KOPT-K1 (cell line): ENCODE results near the gene AUTS2.

Source experiments
- H3K27ac ChIP-seq: fragments of 200-600 bp; sonication (generic); 2 replicates; pipeline ENCODE4 v1.5.1; 2016; ENCODE audit warnings: antibody characterized with exemption, mild to moderate bottlenecking, low read depth, low read length; ENCODE audit not compliant: poor library complexity, severe bottlenecking
- H3K36me3 ChIP-seq: fragments of 200-600 bp; sonication (generic); 2 replicates; pipeline ENCODE4 v1.5.1; 2017; ENCODE audit warnings: antibody characterized with exemption, mild to moderate bottlenecking, low read length, moderate library complexity; ENCODE audit not compliant: insufficient read depth
- H3K9me3 ChIP-seq: fragments of 200-600 bp; sonication (generic); 2 replicates; pipeline ENCODE4 v1.5.1; 2017; ENCODE audit warnings: antibody characterized with exemption, low read length, mild to moderate bottlenecking; ENCODE audit not compliant: insufficient read depth, poor library complexity, severe bottlenecking

Gene AUTS2

DNA sequence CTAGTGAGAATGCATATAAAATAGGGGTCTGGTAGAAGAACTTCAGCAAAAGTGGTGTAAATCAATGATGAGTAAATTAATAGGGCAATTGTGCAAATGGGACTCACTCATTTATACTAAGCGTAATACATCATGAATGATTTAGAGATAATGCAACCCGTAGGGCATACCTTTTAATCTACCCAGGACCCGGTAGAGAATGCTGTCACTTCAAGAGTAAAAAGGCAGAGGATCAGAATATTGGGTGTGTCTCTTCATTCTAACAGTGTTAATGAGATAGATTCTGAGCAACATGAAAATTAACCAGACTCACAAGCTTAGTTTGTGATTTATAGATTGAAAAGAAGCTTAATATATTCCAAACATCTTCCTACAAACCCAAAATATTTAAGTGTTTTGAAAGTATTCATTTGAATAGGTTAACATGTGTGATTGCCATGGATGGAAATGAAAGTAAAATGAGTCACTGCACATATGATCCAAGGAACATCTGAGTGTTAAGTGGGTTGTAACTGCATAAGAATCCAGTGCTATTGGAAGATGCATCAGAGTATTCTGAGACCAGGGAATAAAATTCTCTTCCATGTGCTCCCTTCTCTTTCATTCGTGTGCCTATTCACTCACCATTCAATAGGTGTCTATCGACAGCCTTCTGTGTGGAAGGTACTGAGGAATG is 690.6 kb downstream of the AUTS2 start:
- no peaks in the 10 kb centered on the region for H3K9me3 ChIP-seq
- no peaks in the 10 kb centered on the region for H3K36me3 ChIP-seq
- no peak overlapping the region for H3K27ac ChIP-seq

DNA sequence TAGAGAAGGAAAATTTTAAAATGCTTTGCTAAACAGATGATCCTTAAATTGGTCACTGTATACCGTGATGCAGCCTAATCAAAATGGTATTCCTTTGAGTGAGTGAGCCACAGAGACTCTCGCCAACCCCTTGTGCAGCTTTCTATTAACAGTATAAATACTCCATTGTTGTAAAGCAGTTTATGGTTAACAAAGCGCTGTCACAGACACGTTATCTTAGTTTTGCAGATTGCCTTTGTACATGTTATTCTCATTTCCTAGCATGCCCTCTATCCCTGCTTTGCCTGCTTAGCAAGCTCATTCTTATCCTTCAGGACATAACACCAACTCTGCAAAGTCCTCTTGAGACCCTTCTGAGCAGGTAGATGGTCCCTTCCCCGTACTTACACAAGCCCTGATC is 694.4 kb downstream of the AUTS2 start:
- H3K9me3 ChIP-seq = peaks cover 4% of the 10 kb centered on the region
- no peaks in the 10 kb centered on the region for H3K36me3 ChIP-seq
- H3K27ac ChIP-seq = no peak overlapping the region

DNA sequence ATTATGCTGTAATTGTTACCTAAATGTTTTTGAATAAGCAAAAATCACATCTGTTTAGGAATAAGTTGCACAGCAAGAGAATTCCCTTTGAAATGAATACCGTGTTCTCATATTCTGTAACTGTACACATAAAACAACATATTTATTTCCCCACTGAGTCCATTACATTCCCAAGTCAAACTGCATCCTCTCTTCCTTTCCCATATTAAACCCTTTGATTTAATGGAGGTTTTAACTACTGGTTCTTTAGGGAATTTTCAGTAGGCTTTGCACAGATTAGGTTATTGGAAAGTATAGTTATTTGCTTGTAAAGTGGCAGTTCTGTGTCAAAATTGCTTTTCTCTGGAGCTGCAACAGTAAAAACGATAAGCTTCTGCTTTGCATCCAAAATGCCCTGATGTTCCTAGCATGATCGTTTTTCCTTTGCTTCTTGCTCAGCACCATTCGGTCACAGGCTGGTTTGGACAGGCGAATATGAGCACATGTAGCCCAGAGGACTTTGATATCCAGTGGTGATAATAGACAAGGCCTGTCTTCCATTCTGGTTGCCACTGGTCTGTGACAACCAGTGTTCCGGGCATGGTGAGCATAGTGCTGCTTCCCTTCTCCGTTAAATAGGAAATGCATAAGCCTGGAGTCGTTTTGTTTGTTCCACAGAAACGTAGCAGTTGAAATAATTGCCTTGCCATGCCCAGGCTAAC is 696.1 kb downstream of the AUTS2 start:
- no peaks in the 10 kb centered on the region for H3K36me3 ChIP-seq
- peaks cover 4% of the 10 kb centered on the region for H3K9me3 ChIP-seq
- H3K27ac ChIP-seq = no peak overlapping the region

DNA sequence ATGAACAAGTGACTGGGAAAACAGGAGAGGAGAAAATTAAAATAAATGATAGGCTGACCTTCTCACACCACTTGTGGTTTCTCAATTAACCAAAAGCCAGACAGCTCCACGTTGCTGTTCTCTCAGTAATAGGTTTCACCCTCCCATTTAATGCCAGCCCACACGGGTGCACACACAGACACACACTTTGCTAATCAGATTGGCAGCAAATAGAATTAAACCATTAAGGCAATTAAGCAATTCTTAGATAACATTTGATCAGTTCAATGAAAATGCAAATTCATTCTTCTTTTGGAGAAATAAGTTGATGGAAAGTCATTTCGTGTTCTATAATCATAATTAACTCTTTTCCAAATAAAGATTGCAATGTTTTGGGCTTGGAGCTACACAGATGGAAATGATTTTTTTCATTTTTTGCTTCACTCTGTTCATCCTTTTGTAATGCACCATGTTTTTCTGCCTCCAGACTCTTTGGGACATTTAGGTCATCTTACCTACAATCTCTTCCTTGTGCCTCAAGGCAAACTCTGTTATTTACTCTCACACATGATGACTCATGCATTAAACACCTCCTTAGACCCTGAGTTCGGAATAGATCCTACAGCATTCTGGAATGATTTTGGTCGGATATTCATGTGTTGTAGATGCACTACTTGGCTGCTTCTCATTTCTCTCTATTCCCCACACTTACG is 700.7 kb downstream of the AUTS2 start:
- Histone ChIP-seq H3K9me3 (peaks cover 4% of the 10 kb centered on the region), H3K27ac (no peak overlapping the region), H3K36me3 (no peaks in the 10 kb centered on the region)

DNA sequence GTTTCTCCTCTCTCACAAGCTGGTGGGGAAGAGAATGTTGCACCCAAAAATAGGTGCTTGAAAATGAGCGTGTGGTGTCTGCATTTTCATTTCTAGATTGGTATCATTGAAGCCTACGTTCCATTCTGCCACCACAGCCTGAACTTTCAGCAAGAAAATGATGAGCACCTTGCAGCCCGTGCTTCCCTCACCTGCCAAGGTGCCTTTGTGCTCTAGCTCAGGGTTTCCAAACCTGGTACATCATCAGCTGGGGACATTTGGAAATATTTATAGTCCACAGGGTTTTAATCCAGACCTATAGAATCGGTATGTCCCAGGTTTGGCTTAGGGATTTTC is 701.2 kb downstream of the AUTS2 start:
- H3K36me3 ChIP-seq = no peaks in the 10 kb centered on the region
- H3K27ac ChIP-seq = no peak overlapping the region
- peaks cover 4% of the 10 kb centered on the region for H3K9me3 ChIP-seq

DNA sequence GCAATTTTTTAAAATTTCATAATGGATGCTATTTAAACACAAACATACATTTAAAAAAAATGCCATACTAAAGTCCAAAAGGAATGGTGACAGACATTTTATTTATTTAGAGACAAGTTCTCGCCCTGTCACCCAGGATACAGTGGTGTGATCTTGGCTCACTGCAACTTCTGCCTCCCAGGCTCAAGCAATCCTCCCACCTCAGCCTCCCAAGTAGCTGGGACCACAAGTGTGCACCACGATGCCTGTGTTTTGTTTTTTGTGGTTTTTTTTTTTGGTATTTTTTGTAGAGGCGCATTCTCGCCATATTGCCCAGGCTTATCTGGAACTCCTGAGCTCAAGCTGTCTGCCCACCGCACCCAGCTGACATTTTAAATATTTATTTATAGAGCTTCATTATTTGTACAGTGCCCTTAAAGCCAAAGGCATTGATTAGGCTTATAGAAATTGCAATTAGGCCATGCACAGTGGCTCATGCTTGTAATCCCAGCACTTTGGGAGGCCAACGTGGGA is 703.5 kb downstream of the AUTS2 start:
- Histone ChIP-seq H3K9me3 (peaks cover 4% of the 10 kb centered on the region), H3K36me3 (no peaks in the 10 kb centered on the region), H3K27ac (no peak overlapping the region)

DNA sequence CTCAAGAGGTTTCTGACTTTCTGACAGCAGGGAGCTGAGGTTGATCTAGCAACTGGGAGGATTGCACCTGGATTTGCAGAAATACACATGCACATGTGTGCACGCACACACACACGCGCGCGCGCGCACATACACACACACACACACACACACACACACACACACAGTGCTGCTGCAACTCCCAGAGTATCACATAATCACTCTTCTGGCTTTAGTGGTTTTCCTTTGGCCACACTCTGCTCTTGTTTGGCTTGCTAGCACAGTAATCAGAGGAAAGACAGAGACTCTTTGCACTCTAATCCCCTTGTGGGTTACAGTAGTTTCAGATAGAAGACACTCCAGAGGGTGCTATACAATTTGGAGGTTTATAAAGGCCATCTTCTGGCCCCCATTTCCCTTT is 705.0 kb downstream of the AUTS2 start:
- Histone ChIP-seq H3K36me3 (no peaks in the 10 kb centered on the region), H3K9me3 (no peaks in the 10 kb centered on the region), H3K27ac (no peak overlapping the region)

DNA sequence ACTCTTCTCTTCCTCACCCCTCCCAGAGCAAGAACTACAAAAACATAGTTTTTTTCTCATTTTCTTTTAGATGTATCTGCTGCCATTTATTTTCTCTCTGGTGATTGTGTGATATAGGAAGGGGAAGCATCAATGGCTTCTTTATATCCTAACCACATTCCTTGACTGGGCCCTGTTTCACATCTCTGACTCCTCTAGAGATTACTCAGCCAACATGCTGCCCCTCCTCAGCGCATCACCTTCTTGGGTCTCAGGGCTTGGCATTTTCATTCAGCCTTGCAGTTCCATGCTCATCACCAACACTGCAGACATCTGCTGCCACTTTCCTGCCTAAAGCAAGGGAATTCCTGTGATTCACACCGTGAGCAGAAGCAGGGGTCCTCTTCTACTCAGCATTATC is 705.5 kb downstream of the AUTS2 start:
- Histone ChIP-seq H3K27ac (no peak overlapping the region), H3K36me3 (no peaks in the 10 kb centered on the region), H3K9me3 (no peaks in the 10 kb centered on the region)

DNA sequence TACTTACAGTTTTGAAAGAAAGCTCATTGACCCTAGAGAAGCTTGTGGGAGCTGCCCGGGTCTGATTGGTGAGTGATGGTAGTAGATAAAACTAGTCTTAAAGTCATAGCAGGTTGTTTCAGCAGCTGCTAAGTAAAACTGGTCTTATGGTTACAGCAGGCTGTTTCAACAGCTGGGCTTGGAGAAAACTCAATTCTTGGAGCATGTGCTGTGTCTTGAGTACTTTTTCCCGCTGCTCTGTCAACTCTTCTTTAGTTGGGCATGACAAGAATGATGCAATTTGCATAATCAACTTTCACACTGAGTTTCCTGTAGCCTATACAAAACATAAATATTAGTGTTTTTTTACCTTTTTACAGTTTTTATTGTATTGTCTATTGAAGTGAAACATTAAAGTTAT is 707.9 kb downstream of the AUTS2 start:
- Histone ChIP-seq H3K9me3 (no peaks in the 10 kb centered on the region), H3K36me3 (no peaks in the 10 kb centered on the region), H3K27ac (no peak overlapping the region)

DNA sequence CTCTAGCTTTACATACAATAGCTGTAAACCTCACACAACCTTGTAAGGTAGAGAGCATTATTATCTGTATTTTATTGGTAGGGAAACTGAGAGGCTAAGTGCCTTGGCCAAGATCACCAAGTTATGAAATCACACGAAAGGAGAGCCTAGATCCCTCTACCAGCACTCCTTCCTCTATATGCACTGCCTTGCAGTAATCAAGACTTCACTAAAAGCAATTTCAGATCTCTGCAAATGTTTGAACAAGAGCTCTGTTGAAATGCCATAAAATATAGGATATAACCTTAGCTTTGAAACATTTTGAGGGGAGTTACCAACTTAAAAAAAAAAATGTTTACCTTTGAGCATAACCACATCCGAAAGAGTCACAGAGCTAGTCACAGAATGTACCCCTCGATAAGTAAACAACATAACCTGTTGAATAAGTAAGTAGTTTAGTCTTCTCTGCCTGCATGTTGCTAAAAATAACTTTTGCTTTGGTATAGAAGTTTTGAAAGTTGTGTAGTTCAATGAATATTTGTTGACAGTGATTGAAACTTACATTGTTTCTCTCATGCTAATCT is 709.4 kb downstream of the AUTS2 start:
- Histone ChIP-seq H3K36me3 (no peaks in the 10 kb centered on the region), H3K27ac (no peak overlapping the region), H3K9me3 (no peaks in the 10 kb centered on the region)

DNA sequence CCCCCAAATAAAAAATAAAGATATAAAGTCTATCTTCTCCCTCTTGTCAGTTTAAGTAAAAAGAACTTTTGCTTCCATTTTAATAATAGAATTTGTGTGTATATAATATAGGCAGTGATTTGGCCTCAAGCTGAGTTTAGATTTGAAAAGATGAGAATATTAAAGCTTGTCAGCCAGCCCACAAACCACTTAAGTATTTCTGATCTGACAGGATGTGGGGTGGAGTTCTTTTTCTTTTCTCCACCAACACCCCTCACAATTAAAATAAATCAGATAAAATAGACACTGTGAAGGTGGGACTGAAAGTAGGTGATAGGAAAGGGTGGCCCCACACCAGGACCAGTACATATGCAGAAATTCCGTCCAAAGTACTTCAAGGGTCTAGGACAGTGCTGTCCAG is 714.1 kb downstream of the AUTS2 start:
- Histone ChIP-seq H3K36me3 (no peaks in the 10 kb centered on the region), H3K27ac (no peak overlapping the region), H3K9me3 (no peaks in the 10 kb centered on the region)

DNA sequence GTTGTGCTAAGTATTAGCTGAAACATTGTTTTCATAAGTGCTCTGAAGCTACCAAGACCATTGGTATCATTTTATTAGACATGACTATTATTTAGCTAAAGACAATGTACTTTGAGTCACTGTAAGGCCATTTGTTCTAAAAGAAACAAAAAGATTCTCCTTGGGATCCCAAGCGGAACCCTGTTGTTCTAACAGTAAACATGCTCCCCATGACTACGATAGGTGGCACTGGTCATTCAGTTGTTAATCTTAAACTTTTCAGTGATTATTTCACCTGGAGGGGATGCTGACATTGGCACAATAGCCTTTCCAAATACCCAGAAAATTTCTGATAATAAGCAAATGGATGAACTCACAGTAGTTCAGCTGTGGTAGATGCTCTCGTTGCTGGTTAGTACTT is 715.0 kb downstream of the AUTS2 start:
- H3K27ac ChIP-seq = no peak overlapping the region
- H3K36me3 ChIP-seq = no peaks in the 10 kb centered on the region
- no peaks in the 10 kb centered on the region for H3K9me3 ChIP-seq

DNA sequence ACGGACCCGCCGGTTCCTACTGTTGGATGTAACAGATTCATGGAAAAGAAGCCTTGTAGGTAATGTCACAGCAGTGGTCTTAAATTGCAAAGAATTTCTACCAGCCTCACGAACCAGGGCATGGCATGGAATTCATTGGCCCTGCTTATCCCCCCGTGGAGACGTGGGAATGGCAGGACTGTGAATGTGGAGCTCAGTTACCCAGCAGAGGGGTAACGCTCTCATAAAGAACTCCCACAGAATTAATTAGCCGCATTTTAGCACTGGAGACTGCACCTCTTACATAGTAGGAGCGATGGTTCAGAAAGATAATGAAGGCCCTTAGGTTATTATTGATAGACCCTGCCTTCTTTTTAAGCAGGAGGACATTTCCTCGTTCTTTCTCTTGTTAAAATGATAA is 715.4 kb downstream of the AUTS2 start:
- H3K27ac ChIP-seq = no peak overlapping the region

DNA sequence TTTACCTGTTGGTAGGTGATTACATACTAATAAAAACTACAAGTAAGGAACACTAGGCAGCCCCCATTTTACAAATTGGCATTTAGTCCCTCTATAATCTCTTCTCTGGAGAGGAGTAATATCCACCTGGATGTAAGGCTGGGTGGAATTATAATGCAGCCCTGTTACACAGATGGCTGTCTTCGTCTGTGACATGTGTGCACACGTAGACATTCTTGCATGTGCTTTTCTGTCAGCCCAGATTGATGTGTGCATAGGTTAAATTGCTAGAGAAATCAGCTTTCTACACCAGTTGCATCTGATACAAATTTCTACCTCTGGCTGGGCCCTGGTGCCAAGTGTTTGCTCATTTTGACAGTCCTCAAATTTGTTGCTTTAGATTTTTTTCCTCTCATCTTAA is 715.9 kb downstream of the AUTS2 start:
- H3K27ac ChIP-seq = no peak overlapping the region
- no peaks in the 10 kb centered on the region for H3K36me3 ChIP-seq
- no peaks in the 10 kb centered on the region for H3K9me3 ChIP-seq

More for the DNA sequence above, 715.4 kb downstream of the AUTS2 start:
- no peaks in the 10 kb centered on the region for H3K36me3 ChIP-seq
- H3K9me3 ChIP-seq = no peaks in the 10 kb centered on the region

DNA sequence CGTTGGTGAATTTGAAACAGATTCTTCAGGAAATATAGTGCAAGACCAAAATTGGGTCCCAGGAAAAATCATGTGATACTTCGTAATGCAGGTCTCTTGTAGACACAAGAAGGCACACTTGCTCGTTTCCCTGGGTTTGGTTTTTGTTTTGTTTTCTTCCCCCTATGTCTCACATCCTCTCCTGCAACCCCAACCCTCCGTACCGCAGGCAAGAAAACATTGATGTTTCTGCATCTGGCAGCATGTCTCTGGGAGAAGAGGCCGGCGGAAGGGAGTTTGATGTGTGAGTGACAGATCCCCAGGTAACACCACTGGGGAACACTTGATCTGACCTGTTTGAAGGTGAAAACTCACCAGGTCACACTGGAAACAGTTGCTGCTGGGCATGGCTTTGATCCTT is 718.5 kb downstream of the AUTS2 start:
- Histone ChIP-seq H3K36me3 (no peaks in the 10 kb centered on the region), H3K27ac (no peak overlapping the region), H3K9me3 (no peaks in the 10 kb centered on the region)
